ENCODE measurements around the gene GAS5. TPM values are rescaled to one million over a fixed set of nuclear protein-coding genes. Genes with fewer than 3 reads are reported as not detected.

GAS5 gene
- total RNA-seq: 1,000 to 10,000 TPM; 1,367 to 1,374 TPM

GRCh38 chr1:173867753-173868265 lies at the start of gene GAS5:
TSS of gene GAS5 (minus strand) at chr1:173867989.
- Mint-ChIP-seq H3K27ac (peak within 1 kb of the TSS; percentile 98), H3K4me3 (peak within 1 kb of the TSS; percentile 94), H3K27me3 (ENCODE audit: low read depth) (no peaks in the 10 kb centered on the region), H3K36me3 (ENCODE audit: low read depth) (peaks cover 58% of the 10 kb centered on the region), H3K9me3 (no peaks in the 10 kb centered on the region), H3K4me1 (ENCODE audit: low read depth) (peaks cover 51% of the 10 kb centered on the region)
- CTCF ChIA-PET: interaction anchor here (1.1 to 1.8 kb wide), 2 partner anchors 21 to 55 kb away, joined by 5 read pairs; no protein-coding TSS in a partner anchor
- intact Hi-C loops (cut with micrococcal nuclease): loop anchor here (1.0 to 5.0 kb wide), 14 partner anchors 44 to 1335 kb away; partner anchors contain the start of genes CACYBP, CENPL, DARS2 and KLHL20
- DNase-seq: peak; percentile 100

GRCh38 chr1:173917149-173917548 lies 49.4 kb upstream of the GAS5 start, which contains the start of gene SERPINC1:
TSS of gene SERPINC1 (minus strand) at chr1:173917327. CDS start at chr1:173917259, 68 bp downstream.
- Mint-ChIP-seq H3K4me3 (no peak within 1 kb of the TSS), H3K36me3 (ENCODE audit: low read depth) (no peaks in the 10 kb centered on the region), H3K4me1 (ENCODE audit: low read depth) (no peaks in the 10 kb centered on the region), H3K27me3 (ENCODE audit: low read depth) (no peaks in the 10 kb centered on the region), H3K9me3 (no peaks in the 10 kb centered on the region), H3K27ac (no peak within 1 kb of the TSS)
- CTCF ChIA-PET: no interaction called here
- intact Hi-C loops (cut with micrococcal nuclease): no loop called here
- DNase-seq: no peak

GRCh38 chr1:173916667-173917066 lies 48.9 kb upstream of the GAS5 start:
- H3K4me3 Mint-ChIP-seq: no peak overlapping the region
- CTCF ChIA-PET: no interaction called here
- H3K4me1 Mint-ChIP-seq (ENCODE audit: low read depth): no peaks in the 10 kb centered on the region
- H3K27me3 Mint-ChIP-seq (ENCODE audit: low read depth): no peaks in the 10 kb centered on the region
- no peaks in the 10 kb centered on the region for H3K9me3 Mint-ChIP-seq
- H3K36me3 Mint-ChIP-seq (ENCODE audit: low read depth): no peaks in the 10 kb centered on the region
- no peak overlapping the region for H3K27ac Mint-ChIP-seq
- intact Hi-C loops (cut with micrococcal nuclease): no loop called here
- DNase-seq: no peak

DNA sequence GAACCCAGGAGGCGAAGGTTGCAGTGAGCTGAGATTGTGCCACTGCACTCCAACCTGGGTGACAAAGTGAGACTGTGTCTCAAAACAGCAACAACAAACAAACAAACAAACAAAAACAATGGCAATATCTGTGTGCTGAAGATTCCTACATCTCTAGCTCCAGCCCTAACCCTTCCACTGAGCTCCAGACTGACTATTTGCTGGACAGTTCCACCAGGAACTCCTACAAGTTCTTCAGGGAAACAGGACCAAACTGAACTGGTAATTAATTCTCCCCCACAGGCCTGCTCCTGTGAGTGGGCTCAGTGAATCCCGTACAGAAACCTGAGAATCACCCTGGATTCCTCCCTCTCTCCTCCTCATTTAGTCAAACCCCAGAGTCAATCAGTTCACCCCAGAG lies 47.8 kb upstream of the GAS5 start:
- Mint-ChIP-seq H3K4me3 (no peak overlapping the region), H3K4me1 (ENCODE audit: low read depth) (no peaks in the 10 kb centered on the region), H3K27me3 (ENCODE audit: low read depth) (no peaks in the 10 kb centered on the region), H3K36me3 (ENCODE audit: low read depth) (no peaks in the 10 kb centered on the region), H3K9me3 (no peaks in the 10 kb centered on the region), H3K27ac (no peak overlapping the region)
- CTCF ChIA-PET: interaction anchor here (0.6 to 1.2 kb wide), 2 partner anchors 30 to 46 kb away, joined by 3 to 4 read pairs; no protein-coding TSS in a partner anchor
- intact Hi-C loops (cut with micrococcal nuclease): no loop called here
- no peak for DNase-seq

- Mint-ChIP-seq H3K4me3 (no peak overlapping the region), H3K4me1 (ENCODE audit: low read depth) (no peaks in the 10 kb centered on the region), H3K9me3 (no peaks in the 10 kb centered on the region), H3K36me3 (ENCODE audit: low read depth) (peaks cover under 1% of the 10 kb centered on the region), H3K27me3 (ENCODE audit: low read depth) (no peaks in the 10 kb centered on the region), H3K27ac (no peak overlapping the region)
- CTCF ChIA-PET: interaction anchor here (0.6 to 1.2 kb wide), 3 partner anchors 45 to 221 kb away, joined by 3 to 4 read pairs (median 3); no protein-coding TSS in a partner anchor
- intact Hi-C loops (cut with micrococcal nuclease): no loop called here
- peak; percentile 30 for DNase-seq
These were observed 46.6 kb upstream of the GAS5 start for GRCh38 chr1:173914366-173914871.

GRCh38 chr1:173913111-173913510 lies 45.3 kb upstream of the GAS5 start:
- intact Hi-C loops (cut with micrococcal nuclease): no loop called here
- Mint-ChIP-seq H3K4me3 (no peak overlapping the region), H3K36me3 (ENCODE audit: low read depth) (peaks cover 4% of the 10 kb centered on the region), H3K9me3 (no peaks in the 10 kb centered on the region), H3K27ac (no peak overlapping the region), H3K27me3 (ENCODE audit: low read depth) (no peaks in the 10 kb centered on the region), H3K4me1 (ENCODE audit: low read depth) (no peaks in the 10 kb centered on the region)
- CTCF ChIA-PET: interaction anchor here (0.6 kb wide), 2 partner anchors 15 to 86 kb away, joined by 3 to 4 read pairs; no protein-coding TSS in a partner anchor
- no peak for DNase-seq

DNA sequence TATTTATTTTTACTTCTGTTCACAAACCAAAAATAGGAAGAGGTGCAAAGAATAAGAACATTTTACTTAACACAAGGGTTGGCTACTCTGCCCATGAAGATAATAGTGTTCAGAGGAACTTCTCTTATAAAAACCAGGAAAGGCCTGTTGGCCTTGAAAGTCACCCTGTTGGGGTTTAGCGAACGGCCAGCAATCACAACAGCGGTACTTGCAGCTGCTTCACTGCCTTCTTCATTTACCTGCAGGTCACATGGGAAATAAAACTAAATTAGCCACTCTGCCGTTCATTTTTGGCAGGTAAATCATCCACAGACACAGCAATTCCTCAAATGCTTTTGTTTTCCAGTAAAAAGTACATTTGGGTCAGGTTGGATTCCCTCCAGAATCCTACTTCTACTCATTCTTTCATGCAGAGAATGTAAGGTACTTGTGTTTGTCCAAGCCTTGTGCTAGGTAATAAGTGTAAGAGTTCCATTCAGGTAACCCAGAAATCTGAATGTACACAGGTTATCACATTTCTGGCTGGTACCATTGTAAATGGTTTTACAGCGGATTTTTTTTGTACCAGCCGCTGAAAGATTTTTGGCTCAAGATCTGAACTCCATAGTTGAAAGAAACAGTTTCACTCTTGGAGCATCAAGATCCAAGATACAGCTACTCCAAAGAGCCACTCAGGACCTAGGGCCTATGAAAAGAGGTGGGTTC lies 36.2 kb upstream of the GAS5 start:
- DNase-seq: no peak
- H3K27ac Mint-ChIP-seq: no peak overlapping the region
- peaks cover 7% of the 10 kb centered on the region for H3K36me3 Mint-ChIP-seq (ENCODE audit: low read depth)
- H3K9me3 Mint-ChIP-seq: no peaks in the 10 kb centered on the region
- H3K4me3 Mint-ChIP-seq: no peak overlapping the region
- CTCF ChIA-PET: interaction anchor here (0.6 kb wide), 1 partner anchor 339 kb away, joined by 3 read pairs; no protein-coding TSS in a partner anchor
- H3K4me1 Mint-ChIP-seq (ENCODE audit: low read depth): peaks cover 14% of the 10 kb centered on the region
- H3K27me3 Mint-ChIP-seq (ENCODE audit: low read depth): no peaks in the 10 kb centered on the region
- intact Hi-C loops (cut with micrococcal nuclease): no loop called here

DNA sequence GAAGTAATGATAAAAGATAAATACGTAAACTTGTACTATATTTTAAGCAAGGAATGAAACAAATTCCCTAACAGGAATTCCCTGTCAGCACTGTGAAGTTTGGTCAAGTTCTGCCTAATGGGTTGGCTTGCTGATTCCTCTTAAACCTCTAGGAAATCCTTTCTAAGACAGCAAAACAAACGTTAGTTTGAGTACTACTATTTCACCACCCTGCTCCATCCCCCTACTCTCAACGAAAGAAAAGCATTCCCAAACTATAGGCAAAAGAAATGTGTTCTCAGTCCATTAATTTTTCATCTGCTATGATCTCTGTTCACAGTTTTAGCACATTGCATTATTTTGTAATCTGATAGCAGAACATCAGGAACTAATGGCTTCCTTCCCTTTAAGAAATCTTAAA lies 33.2 kb upstream of the GAS5 start:
- Mint-ChIP-seq H3K4me3 (no peak overlapping the region), H3K9me3 (no peaks in the 10 kb centered on the region), H3K4me1 (ENCODE audit: low read depth) (peaks cover 14% of the 10 kb centered on the region)

DNA sequence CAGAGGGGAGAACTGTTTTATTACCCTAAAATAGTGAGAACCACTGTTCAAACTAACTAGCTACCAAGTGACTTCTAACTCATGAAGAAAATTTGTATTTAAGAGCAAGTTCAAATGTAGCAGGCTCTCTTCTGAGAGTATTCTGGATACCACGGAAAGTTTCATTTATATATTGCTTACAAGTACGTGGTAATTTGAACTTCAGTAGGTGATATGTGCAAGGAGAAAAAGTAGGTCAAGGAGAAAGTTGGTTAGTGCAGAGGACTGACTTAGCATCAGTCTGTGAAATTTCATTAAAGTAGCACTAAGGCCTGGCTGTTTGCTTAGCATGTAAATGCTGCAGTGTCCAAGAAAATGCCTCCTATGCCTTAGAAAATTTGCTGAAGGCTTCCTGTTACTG lies 32.6 kb upstream of the GAS5 start:
- DNase-seq: no peak
- Mint-ChIP-seq H3K27ac (no peak overlapping the region), H3K9me3 (no peaks in the 10 kb centered on the region), H3K36me3 (ENCODE audit: low read depth) (peaks cover 3% of the 10 kb centered on the region), H3K27me3 (ENCODE audit: low read depth) (no peaks in the 10 kb centered on the region), H3K4me3 (no peak overlapping the region), H3K4me1 (ENCODE audit: low read depth) (peaks cover 14% of the 10 kb centered on the region)
- intact Hi-C loops (cut with micrococcal nuclease): no loop called here
- CTCF ChIA-PET: no interaction called here

More for the DNA sequence above, 33.2 kb upstream of the GAS5 start:
- H3K27ac Mint-ChIP-seq: no peak overlapping the region
- CTCF ChIA-PET: no interaction called here
- no peak for DNase-seq
- H3K27me3 Mint-ChIP-seq (ENCODE audit: low read depth): no peaks in the 10 kb centered on the region
- H3K36me3 Mint-ChIP-seq (ENCODE audit: low read depth): peaks cover 3% of the 10 kb centered on the region
- intact Hi-C loops (cut with micrococcal nuclease): no loop called here

DNA sequence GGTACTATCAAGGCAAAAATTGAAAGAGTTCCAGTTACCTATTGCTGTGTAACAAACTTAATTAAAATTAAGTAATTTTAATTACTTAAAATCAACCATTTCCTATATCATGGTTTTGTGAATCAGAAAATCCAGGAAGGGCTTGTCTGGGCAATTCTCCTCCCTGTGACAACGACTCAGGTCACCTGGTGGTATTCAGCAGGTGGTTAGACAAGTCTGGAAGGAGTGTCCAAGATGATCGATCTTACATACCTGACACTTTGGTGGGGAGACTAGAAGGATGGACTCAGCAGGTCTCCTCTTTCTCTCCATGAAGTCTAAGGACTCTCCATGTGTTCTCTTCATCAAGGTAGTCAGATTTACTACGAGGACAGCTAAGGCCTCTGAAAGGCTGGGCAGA lies 26.4 kb upstream of the GAS5 start:
- Mint-ChIP-seq H3K27ac (no peak overlapping the region), H3K36me3 (ENCODE audit: low read depth) (peaks cover 12% of the 10 kb centered on the region), H3K4me1 (ENCODE audit: low read depth) (peaks cover 1% of the 10 kb centered on the region), H3K4me3 (no peak overlapping the region), H3K9me3 (no peaks in the 10 kb centered on the region), H3K27me3 (ENCODE audit: low read depth) (no peaks in the 10 kb centered on the region)
- CTCF ChIA-PET: no interaction called here
- no peak for DNase-seq
- intact Hi-C loops (cut with micrococcal nuclease): no loop called here

DNA sequence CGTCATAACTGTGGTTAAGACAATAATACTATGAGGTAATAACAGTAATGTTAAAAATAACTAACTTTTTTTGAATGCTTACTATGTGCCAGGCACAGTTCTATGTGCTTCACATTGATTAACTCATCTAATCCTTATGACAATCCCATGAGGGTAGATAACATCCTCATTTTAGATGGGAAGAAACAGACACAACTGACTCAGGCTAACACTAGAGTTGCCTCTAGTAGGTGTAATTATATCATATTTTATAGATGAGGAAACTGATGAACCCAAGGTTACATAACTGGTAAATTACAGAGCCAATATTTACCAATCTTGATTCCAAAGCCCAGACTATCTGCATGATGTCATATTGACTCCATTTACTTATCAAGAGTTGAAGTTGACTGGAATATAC lies 25.8 kb upstream of the GAS5 start:
- no peak overlapping the region for H3K4me3 Mint-ChIP-seq

DNA sequence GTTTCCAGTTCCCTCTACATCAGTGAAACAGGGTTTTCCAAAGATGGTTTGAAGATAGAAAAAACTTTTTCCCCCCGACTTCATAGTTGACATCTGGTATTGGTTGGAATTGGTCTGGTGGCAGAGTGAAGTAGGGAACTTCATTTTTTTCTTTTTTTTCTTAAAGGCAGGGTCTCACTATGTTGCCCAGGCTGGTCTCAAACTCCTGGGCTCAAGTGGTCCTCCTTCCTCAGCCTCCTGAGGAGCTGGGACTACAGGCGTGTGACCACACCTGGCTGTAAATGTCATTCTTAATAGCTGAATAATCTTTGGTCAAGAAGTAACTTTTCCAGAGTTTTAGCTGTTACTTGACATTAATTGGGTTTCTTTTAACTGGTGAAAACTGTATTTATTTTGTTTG lies 22.1 kb upstream of the GAS5 start:
- intact Hi-C loops (cut with micrococcal nuclease): no loop called here
- H3K27ac Mint-ChIP-seq: no peak overlapping the region
- H3K9me3 Mint-ChIP-seq: no peaks in the 10 kb centered on the region
- no peaks in the 10 kb centered on the region for H3K27me3 Mint-ChIP-seq (ENCODE audit: low read depth)
- H3K4me1 Mint-ChIP-seq (ENCODE audit: low read depth): peaks cover 22% of the 10 kb centered on the region
- CTCF ChIA-PET: interaction anchor here (1.2 kb wide), 1 partner anchor 12 kb away, joined by 3 read pairs; no protein-coding TSS in a partner anchor
- no peak for DNase-seq
- H3K4me3 Mint-ChIP-seq: no peak overlapping the region
- H3K36me3 Mint-ChIP-seq (ENCODE audit: low read depth): peaks cover 29% of the 10 kb centered on the region

More for the DNA sequence above, 25.8 kb upstream of the GAS5 start:
- CTCF ChIA-PET: interaction anchor here (1.1 kb wide), 1 partner anchor 16 kb away, joined by 3 read pairs; no protein-coding TSS in a partner anchor
- peaks cover 12% of the 10 kb centered on the region for H3K36me3 Mint-ChIP-seq (ENCODE audit: low read depth)
- H3K27me3 Mint-ChIP-seq (ENCODE audit: low read depth): no peaks in the 10 kb centered on the region
- H3K9me3 Mint-ChIP-seq: no peaks in the 10 kb centered on the region
- H3K27ac Mint-ChIP-seq: no peak overlapping the region
- DNase-seq: no peak
- intact Hi-C loops (cut with micrococcal nuclease): no loop called here
- no peaks in the 10 kb centered on the region for H3K4me1 Mint-ChIP-seq (ENCODE audit: low read depth)

All from activated naive CD4-positive, alpha-beta T cell treated with anti-CD3 and anti-CD28 coated beads for 36 hours (primary cell).